ENCODE results near the gene MFAP2. TPM values are rescaled to one million over a fixed set of nuclear protein-coding genes. Genes with fewer than 3 reads are reported as not detected.

Gene MFAP2
- total RNA-seq, 1 experiment from 2014 or later, result 12.9 TPM

DNA sequence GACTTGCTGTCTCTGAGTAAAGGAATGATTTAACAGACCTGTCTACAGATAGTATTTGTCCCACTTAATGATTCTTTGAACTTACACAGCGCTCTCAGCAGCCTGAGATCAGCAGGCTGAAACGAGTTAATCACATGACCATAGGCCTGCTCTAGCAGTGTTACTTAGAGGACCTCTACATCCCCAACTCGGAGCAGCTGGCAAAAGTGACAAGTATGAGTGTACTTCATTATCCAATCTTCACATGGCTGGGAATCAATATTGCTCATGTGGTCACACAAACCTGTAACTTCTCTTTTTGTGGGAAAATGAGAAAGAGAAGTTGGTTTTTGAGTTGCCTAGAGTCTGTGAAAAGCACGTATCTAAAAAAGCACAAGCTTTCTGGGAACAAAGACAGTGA is 42.7 kb upstream of the MFAP2 start:
- DNase-seq (ENCODE audit: low read depth, low spot score) (no peak), ATAC-seq (no peak)
- Histone ChIP-seq H3K27ac (ENCODE audit: low read length) (no peak overlapping the region), H3K4me1 (ENCODE audit: control insufficient read depth, insufficient read depth, low read length) (peaks cover 3% of the 10 kb centered on the region; the same call in 1 of the 2 replicates), H3K36me3 (ENCODE audit: control insufficient read depth, insufficient read depth, low read length) (peaks cover 45% of the 10 kb centered on the region), H3K4me3 (ENCODE audit: low read depth in 2 of 2, low read length in 2 of 2) (no peak overlapping the region), H3K27me3 (ENCODE audit: control insufficient read depth, insufficient read depth, low read length) (no peaks in the 10 kb centered on the region), H3K9me3 (ENCODE audit: control insufficient read depth, insufficient read depth, low read depth, low read length) (no peaks in the 10 kb centered on the region)
- ChIA-PET CTCF (no interaction called here), POLR2A (no interaction called here)
- TF ChIP-seq, protein P1, sequence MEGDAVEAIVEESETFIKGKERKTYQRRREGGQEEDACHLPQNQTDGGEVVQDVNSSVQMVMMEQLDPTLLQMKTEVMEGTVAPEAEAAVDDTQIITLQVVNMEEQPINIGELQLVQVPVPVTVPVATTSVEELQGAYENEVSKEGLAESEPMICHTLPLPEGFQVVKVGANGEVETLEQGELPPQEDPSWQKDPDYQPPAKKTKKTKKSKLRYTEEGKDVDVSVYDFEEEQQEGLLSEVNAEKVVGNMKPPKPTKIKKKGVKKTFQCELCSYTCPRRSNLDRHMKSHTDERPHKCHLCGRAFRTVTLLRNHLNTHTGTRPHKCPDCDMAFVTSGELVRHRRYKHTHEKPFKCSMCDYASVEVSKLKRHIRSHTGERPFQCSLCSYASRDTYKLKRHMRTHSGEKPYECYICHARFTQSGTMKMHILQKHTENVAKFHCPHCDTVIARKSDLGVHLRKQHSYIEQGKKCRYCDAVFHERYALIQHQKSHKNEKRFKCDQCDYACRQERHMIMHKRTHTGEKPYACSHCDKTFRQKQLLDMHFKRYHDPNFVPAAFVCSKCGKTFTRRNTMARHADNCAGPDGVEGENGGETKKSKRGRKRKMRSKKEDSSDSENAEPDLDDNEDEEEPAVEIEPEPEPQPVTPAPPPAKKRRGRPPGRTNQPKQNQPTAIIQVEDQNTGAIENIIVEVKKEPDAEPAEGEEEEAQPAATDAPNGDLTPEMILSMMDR (IDR thresholded peaks at IDR 0.05), result no peak
- TF ChIP-seq TCF7L2 (IDR thresholded peaks at IDR 0.05; ENCODE audit: low read depth, low read length) (no peak), POLR2AphosphoS5 (IDR thresholded peaks at IDR 0.05; ENCODE audit: low read depth, low read length) (no peak), SIN3A (IDR thresholded peaks at IDR 0.05; ENCODE audit: borderline replicate concordance, insufficient read depth, low read depth, low read length) (no peak)
- TF ChIP-seq, protein P2, sequence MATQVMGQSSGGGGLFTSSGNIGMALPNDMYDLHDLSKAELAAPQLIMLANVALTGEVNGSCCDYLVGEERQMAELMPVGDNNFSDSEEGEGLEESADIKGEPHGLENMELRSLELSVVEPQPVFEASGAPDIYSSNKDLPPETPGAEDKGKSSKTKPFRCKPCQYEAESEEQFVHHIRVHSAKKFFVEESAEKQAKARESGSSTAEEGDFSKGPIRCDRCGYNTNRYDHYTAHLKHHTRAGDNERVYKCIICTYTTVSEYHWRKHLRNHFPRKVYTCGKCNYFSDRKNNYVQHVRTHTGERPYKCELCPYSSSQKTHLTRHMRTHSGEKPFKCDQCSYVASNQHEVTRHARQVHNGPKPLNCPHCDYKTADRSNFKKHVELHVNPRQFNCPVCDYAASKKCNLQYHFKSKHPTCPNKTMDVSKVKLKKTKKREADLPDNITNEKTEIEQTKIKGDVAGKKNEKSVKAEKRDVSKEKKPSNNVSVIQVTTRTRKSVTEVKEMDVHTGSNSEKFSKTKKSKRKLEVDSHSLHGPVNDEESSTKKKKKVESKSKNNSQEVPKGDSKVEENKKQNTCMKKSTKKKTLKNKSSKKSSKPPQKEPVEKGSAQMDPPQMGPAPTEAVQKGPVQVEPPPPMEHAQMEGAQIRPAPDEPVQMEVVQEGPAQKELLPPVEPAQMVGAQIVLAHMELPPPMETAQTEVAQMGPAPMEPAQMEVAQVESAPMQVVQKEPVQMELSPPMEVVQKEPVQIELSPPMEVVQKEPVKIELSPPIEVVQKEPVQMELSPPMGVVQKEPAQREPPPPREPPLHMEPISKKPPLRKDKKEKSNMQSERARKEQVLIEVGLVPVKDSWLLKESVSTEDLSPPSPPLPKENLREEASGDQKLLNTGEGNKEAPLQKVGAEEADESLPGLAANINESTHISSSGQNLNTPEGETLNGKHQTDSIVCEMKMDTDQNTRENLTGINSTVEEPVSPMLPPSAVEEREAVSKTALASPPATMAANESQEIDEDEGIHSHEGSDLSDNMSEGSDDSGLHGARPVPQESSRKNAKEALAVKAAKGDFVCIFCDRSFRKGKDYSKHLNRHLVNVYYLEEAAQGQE (IDR thresholded peaks at IDR 0.05; ENCODE audit: insufficient read depth in 1 of 2, low read depth in 2 of 2, low read length in 1 of 2), result no peak
- intact Hi-C loops (cut with micrococcal nuclease; ENCODE audit: unreplicated experiment) (no loop called here), in situ Hi-C loops (cut with HindIII; ENCODE audit: low pct_unique_long_range_greater_than_20kb, low sequenced_read_pairs) (no loop called here)
- BruUV-seq (replicated peaks), result no TSS peak

DNA sequence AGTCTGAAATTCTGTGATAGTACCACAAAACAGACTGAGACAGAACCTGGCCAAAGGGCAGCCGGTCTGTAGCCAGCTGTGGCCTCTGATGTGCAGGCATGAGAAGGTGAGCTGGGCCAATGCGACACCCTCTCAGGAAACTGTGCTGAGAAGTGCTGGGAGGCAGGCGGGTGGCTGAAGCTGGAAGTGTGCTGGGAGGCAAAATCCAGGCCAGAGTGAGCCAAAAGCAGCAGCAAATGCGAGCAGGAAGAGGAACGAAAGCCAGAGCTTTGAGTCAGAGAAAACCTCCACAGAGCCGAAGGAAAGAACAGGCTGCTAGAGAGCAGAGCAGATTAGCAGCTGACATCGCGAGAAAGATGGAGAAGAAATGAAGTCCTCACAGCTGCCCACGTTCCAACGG is 41.5 kb upstream of the MFAP2 start:
- Histone ChIP-seq H3K4me3 (ENCODE audit: low read depth in 2 of 2, low read length in 2 of 2) (no peak overlapping the region), H3K4me1 (ENCODE audit: control insufficient read depth, insufficient read depth, low read length) (peaks cover 3% of the 10 kb centered on the region; the same call in 1 of the 2 replicates), H3K36me3 (ENCODE audit: control insufficient read depth, insufficient read depth, low read length) (peaks cover 38% of the 10 kb centered on the region), H3K27me3 (ENCODE audit: control insufficient read depth, insufficient read depth, low read length) (no peaks in the 10 kb centered on the region), H3K9me3 (ENCODE audit: control insufficient read depth, insufficient read depth, low read depth, low read length) (no peaks in the 10 kb centered on the region), H3K27ac (ENCODE audit: low read length) (no peak overlapping the region)
- ATAC-seq, result no peak
- no TSS peak for BruUV-seq (replicated peaks)
- CTCF ChIA-PET, result interaction anchor here (0.9 kb wide), 1 partner anchor 20 kb away, joined by 3 read pairs; no protein-coding TSS in a partner anchor
- POLR2A ChIA-PET, result no interaction called here
- in situ Hi-C loops (cut with HindIII; ENCODE audit: low pct_unique_long_range_greater_than_20kb, low sequenced_read_pairs), result no loop called here
- intact Hi-C loops (cut with micrococcal nuclease; ENCODE audit: unreplicated experiment), result no loop called here
- DNase-seq (ENCODE audit: low read depth, low spot score), result no peak
- TF ChIP-seq, protein P1 (IDR thresholded peaks at IDR 0.05), result no peak
- TF ChIP-seq SIN3A (IDR thresholded peaks at IDR 0.05; ENCODE audit: borderline replicate concordance, insufficient read depth, low read depth, low read length), result no peak
- no peak for TF ChIP-seq TCF7L2 (IDR thresholded peaks at IDR 0.05; ENCODE audit: low read depth, low read length)
- no peak for TF ChIP-seq POLR2AphosphoS5 (IDR thresholded peaks at IDR 0.05; ENCODE audit: low read depth, low read length)
- TF ChIP-seq, protein P2 (IDR thresholded peaks at IDR 0.05; ENCODE audit: insufficient read depth in 1 of 2, low read depth in 2 of 2, low read length in 1 of 2), result no peak
